ENCODE measurements around the gene SPATS2.

The SPATS2 gene

GRCh38 chr12:49524660-49525324, 157.5 kb downstream of the SPATS2 start:
- Histone ChIP-seq H3K4me3 (ENCODE audit: low read depth in 1 of 2, low read length in 1 of 2) (no peak overlapping the region), H3K27me3 (no peaks in the 10 kb centered on the region), H3K36me3 (no peaks in the 10 kb centered on the region), H3K27ac (no peak overlapping the region), H3K4me1 (ENCODE audit: control insufficient read depth in 1 of 2, insufficient read depth in 1 of 2, low read depth in 1 of 2, low read length in 1 of 2) (no peaks in the 10 kb centered on the region), H3K9me3 (no peaks in the 10 kb centered on the region)
- TF ChIP-seq, protein P1, sequence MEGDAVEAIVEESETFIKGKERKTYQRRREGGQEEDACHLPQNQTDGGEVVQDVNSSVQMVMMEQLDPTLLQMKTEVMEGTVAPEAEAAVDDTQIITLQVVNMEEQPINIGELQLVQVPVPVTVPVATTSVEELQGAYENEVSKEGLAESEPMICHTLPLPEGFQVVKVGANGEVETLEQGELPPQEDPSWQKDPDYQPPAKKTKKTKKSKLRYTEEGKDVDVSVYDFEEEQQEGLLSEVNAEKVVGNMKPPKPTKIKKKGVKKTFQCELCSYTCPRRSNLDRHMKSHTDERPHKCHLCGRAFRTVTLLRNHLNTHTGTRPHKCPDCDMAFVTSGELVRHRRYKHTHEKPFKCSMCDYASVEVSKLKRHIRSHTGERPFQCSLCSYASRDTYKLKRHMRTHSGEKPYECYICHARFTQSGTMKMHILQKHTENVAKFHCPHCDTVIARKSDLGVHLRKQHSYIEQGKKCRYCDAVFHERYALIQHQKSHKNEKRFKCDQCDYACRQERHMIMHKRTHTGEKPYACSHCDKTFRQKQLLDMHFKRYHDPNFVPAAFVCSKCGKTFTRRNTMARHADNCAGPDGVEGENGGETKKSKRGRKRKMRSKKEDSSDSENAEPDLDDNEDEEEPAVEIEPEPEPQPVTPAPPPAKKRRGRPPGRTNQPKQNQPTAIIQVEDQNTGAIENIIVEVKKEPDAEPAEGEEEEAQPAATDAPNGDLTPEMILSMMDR (IDR thresholded peaks at IDR 0.05): no peak

GRCh38 chr12:49525942-49526341, 158.7 kb downstream of the SPATS2 start:
- Histone ChIP-seq H3K4me3 (ENCODE audit: low read depth in 1 of 2, low read length in 1 of 2) (no peak overlapping the region), H3K36me3 (no peaks in the 10 kb centered on the region), H3K4me1 (ENCODE audit: control insufficient read depth in 1 of 2, insufficient read depth in 1 of 2, low read depth in 1 of 2, low read length in 1 of 2) (no peaks in the 10 kb centered on the region), H3K9me3 (no peaks in the 10 kb centered on the region), H3K27me3 (no peaks in the 10 kb centered on the region), H3K27ac (no peak overlapping the region)
- TF ChIP-seq, protein P1 (IDR thresholded peaks at IDR 0.05): no peak

DNA sequence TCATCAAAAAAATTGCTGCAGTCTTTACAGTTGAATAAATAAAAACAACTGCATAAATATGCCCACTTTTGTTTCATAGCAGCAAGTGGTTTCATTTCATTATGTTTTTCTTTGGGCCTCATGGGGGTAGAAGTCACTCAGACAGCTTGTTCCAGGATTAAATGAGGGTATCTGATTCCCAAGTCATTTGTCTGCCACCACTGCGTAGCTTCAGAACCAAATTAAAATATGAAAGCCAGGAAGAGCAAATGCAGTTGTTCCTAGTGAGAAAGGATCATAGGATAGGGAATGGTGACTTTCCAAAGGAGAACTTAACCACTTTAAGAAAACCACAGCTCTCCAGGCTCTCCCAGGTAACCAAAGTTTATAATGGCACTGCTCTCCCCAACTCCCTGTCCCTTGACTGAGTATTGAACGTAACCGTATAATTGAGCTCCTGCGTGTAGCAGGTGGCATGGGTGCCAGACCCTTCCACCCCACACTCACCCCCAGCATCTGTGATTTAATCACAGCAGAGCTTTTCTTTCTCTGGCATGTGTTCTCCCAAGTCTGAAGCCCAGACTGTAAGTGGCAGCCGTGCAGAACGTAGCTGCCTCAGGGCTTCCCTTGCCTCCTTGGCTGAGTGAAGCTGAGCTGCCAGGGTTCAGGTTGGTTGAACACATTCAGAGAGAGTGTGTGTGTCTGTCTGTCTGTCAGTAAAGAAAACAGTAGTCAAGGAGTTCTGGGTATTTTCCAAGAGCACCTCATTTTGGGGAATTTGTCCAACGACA, 160.3 kb downstream of the SPATS2 start:
- no peaks in the 10 kb centered on the region for H3K4me1 ChIP-seq (ENCODE audit: control insufficient read depth in 1 of 2, insufficient read depth in 1 of 2, low read depth in 1 of 2, low read length in 1 of 2)
- TF ChIP-seq, protein P1 (IDR thresholded peaks at IDR 0.05): no peak
- H3K27ac ChIP-seq: no peak overlapping the region
- no peaks in the 10 kb centered on the region for H3K9me3 ChIP-seq
- H3K4me3 ChIP-seq (ENCODE audit: low read depth in 1 of 2, low read length in 1 of 2): no peak overlapping the region
- H3K36me3 ChIP-seq: no peaks in the 10 kb centered on the region
- peaks cover 2% of the 10 kb centered on the region for H3K27me3 ChIP-seq

DNA sequence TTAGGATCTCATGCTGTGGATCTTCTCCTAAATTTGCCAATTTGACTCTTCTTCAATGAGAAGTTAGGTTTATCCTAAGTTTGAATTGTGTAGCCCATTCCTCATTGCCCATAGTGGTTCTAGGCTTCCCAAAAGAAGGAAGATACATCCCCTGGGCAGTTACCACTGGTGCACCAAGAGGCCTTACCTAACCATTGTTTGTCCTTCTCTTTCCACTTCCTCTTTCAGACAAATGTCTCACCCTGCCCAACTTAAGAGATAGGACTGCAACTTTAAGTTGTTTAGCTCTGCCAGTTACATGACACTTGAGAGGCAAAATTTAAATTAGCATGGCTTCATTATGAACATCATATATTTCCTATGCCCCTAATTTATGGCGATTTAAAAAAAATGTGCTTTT, 162.2 kb downstream of the SPATS2 start:
- Histone ChIP-seq H3K4me3 (ENCODE audit: low read depth in 1 of 2, low read length in 1 of 2) (no peak overlapping the region), H3K27me3 (peaks cover 20% of the 10 kb centered on the region), H3K9me3 (no peaks in the 10 kb centered on the region), H3K27ac (no peak overlapping the region), H3K4me1 (ENCODE audit: control insufficient read depth in 1 of 2, insufficient read depth in 1 of 2, low read depth in 1 of 2, low read length in 1 of 2) (no peaks in the 10 kb centered on the region), H3K36me3 (no peaks in the 10 kb centered on the region)
- TF ChIP-seq, protein P1 (IDR thresholded peaks at IDR 0.05): no peak

DNA sequence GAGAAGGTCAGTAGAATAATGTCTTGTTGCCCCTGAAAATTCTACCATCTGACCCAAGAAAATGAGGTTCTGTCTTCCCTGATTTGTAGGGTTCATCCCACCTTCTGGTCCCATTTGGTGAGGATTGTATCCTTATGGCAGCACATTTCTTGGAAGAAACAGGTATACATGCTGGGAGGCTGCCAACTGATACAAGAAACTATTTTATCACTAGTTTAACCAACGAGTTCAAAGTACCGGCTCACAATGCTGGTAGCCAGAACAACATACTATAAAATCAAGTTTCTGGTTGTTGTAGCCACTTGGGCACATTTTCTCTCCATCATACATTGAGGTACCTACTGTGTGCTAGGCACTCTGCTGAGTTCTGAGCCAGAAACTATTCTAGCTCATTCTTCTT, 164.5 kb downstream of the SPATS2 start:
- H3K36me3 ChIP-seq: no peaks in the 10 kb centered on the region
- peaks cover 44% of the 10 kb centered on the region for H3K27me3 ChIP-seq
- H3K4me3 ChIP-seq (ENCODE audit: low read depth in 1 of 2, low read length in 1 of 2): no peak overlapping the region
- TF ChIP-seq, protein P1 (IDR thresholded peaks at IDR 0.05): no peak
- H3K27ac ChIP-seq: no peak overlapping the region
- no peaks in the 10 kb centered on the region for H3K9me3 ChIP-seq
- peaks cover 13 to 21% of the 10 kb centered on the region in 2 experiments for H3K4me1 ChIP-seq (ENCODE audit: control insufficient read depth in 1 of 2, insufficient read depth in 1 of 2, low read depth in 1 of 2, low read length in 1 of 2)
